Calu3 (cell line): ENCODE measurements around the gene ACR. TPM values are rescaled to one million over a fixed set of nuclear protein-coding genes. Genes with fewer than 3 reads are reported as not detected.

Source experiments
- BruUV-seq: library from RNA; stranded (reverse); fragments of 400-500 nt; replicated peaks from 2 replicates; lab custom pipeline; 2021; lab: Mats Ljungman, UMichigan
- CTCF ChIA-PET: fragments of 300-600 bp; sonication (Branson Sonifier 250); formaldehyde crosslinking; loops from one replicate; lab custom pipeline; 2022; ENCODE audit warnings: antibody characterized with exemption; lab: Charles Lee
- DNase-seq: peaks from one replicate; pipeline ENCODE4 v3.0.0; 2022
- H3K27ac Mint-ChIP-seq: one replicate; pipeline ENCODE4 v1.8.0; 2022; ENCODE audit warnings: mixed read lengths; ENCODE audit not compliant: unreplicated experiment
- H3K27me3 Mint-ChIP-seq: one replicate; pipeline ENCODE4 v1.8.0; 2022; ENCODE audit warnings: mixed read lengths; ENCODE audit not compliant: unreplicated experiment
- H3K36me3 Mint-ChIP-seq: one replicate; pipeline ENCODE4 v1.8.0; 2022; ENCODE audit warnings: mild to moderate bottlenecking, moderate library complexity, mixed read lengths; ENCODE audit not compliant: insufficient read depth, unreplicated experiment
- H3K4me1 Mint-ChIP-seq: one replicate; pipeline ENCODE4 v1.8.0; 2022; ENCODE audit warnings: mild to moderate bottlenecking, low read depth, mixed read lengths; ENCODE audit not compliant: unreplicated experiment
- H3K4me3 Mint-ChIP-seq: one replicate; pipeline ENCODE4 v1.8.0; 2022; ENCODE audit warnings: mild to moderate bottlenecking, low read depth, moderate library complexity, mixed read lengths; ENCODE audit not compliant: unreplicated experiment
- H3K9me3 Mint-ChIP-seq: one replicate; pipeline ENCODE4 v1.8.0; 2022; ENCODE audit warnings: low read depth, mixed read lengths; ENCODE audit not compliant: unreplicated experiment
- CTCF ChIP-seq: fragments of 200-600 bp; IDR thresholded peaks from one replicate; pipeline ENCODE4 v1.8.0; 2022; ENCODE audit warnings: antibody characterized with exemption; ENCODE audit not compliant: unreplicated experiment
- intact Hi-C: fragments of 100-400 bp; cut with micrococcal nuclease; formaldehyde crosslinking; loops from one replicate; pipeline ENCODE4 v1.10.0; 2022; ENCODE audit not compliant: unreplicated experiment
- total RNA-seq: library from RNA; stranded (reverse); gene quantifications from 2 replicates; pipeline ENCODE4 v1.2.3, GENCODE V29; 2022

The ACR gene
- total RNA-seq, 1 experiment from 2014 or later: not detected

DNA sequence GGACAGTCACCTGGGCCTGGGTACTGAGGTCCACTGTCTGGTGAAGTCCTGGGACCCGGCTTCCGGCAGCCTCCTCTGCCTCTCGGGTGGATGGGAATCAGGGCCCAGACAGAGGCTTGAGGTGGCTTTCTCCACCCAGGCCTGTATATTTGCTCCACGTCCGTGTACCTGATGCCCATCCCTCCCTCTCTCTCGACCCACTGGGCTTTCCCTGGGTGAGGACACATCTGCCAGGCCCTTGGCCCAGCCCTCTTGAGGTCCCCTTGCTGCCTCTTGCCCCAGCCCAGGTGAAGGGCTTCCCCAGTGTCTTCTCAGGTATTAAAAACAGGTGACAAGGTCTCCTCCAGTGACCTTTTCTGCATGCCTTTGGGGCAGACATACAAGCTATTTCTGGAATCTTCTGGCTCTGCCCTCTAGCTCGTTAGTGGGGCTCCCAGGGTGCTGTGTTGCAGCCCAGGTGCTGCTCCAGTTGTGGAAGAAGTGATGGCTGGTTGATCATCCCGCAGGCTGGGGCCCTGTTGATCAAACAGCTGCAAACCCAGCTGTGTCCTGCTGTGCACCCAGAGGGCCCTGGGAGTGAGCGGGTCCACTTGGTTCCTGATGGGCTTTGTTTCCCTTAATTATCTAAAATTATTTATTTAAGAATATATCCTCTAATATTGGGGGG is 25.5 kb upstream of the ACR start:
- Mint-ChIP-seq H3K27ac (no peak overlapping the region), H3K27me3 (peaks cover 75% of the 10 kb centered on the region), H3K4me1 (no peaks in the 10 kb centered on the region), H3K36me3 (no peaks in the 10 kb centered on the region), H3K9me3 (no peaks in the 10 kb centered on the region), H3K4me3 (no peak overlapping the region)
- no peak for TF ChIP-seq CTCF
- intact Hi-C loops: no loop called here
- CTCF ChIA-PET: no interaction called here
- DNase-seq: no peak
- no TSS peak for BruUV-seq

GRCh38 chr22:50713008-50713385 is 25.0 kb upstream of the ACR start:
- CTCF ChIA-PET: no interaction called here
- Mint-ChIP-seq H3K4me1 (no peaks in the 10 kb centered on the region), H3K4me3 (no peak overlapping the region), H3K27me3 (peaks cover 80% of the 10 kb centered on the region), H3K36me3 (no peaks in the 10 kb centered on the region), H3K9me3 (no peaks in the 10 kb centered on the region), H3K27ac (no peak overlapping the region)
- intact Hi-C loops: no loop called here
- no peak for TF ChIP-seq CTCF
- no peak for DNase-seq
- no TSS peak for BruUV-seq

DNA sequence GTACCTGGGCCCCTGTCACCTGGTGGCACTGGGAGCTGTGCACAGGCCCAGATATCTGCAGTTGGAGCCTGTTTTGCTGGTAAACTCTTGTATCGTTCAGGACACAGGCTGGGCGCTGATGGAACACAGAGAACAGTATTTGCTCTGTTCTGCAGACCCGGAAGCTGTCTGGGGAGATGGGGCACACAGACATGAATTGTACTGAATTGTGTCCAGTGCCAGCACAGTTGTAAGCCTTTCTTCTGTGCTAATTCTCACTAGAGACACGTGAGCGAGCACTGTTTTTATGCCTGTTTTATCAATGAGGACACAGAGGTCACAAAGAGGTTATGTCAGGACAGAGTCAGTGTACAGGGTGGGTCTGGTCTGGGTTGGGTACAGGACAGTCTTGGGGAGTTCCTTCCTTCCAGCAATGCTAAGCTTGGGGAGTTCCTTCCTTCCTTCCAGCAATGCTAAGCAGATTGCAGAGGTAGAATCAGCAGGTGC is 24.4 kb upstream of the ACR start:
- CTCF ChIA-PET: no interaction called here
- no peak for TF ChIP-seq CTCF
- no peak for DNase-seq
- H3K9me3 Mint-ChIP-seq: no peaks in the 10 kb centered on the region
- no peak overlapping the region for H3K27ac Mint-ChIP-seq
- no peaks in the 10 kb centered on the region for H3K4me1 Mint-ChIP-seq
- no peaks in the 10 kb centered on the region for H3K36me3 Mint-ChIP-seq
- intact Hi-C loops: no loop called here
- no TSS peak for BruUV-seq
- no peak overlapping the region for H3K4me3 Mint-ChIP-seq
- H3K27me3 Mint-ChIP-seq: peaks cover 81% of the 10 kb centered on the region

DNA sequence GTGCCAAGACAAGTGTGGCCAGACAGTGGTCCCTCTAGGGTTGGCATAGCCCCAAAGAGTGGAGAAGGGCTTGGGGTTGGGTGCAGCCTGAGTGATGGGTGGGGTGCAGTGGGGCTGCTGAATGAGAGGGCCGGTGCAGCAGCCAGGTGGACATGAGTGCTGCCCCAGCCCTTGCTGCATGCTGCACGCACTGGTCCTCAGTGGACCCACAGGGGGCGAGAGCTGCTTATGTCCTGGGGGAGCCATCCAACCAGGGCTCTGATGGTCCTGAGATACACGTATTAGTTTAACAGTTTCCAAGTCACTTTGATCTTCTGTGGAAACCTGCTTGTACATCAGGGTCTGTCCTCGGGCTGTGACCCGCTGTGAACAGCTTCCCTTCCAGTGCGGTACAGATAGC is 23.9 kb upstream of the ACR start:
- no TSS peak for BruUV-seq
- CTCF ChIA-PET: no interaction called here

More for the DNA sequence above, 23.9 kb upstream of the ACR start:
- no peaks in the 10 kb centered on the region for H3K4me1 Mint-ChIP-seq
- no peaks in the 10 kb centered on the region for H3K9me3 Mint-ChIP-seq
- no peak overlapping the region for H3K4me3 Mint-ChIP-seq
- H3K27ac Mint-ChIP-seq: no peak overlapping the region
- H3K27me3 Mint-ChIP-seq: peaks cover 81% of the 10 kb centered on the region
- no peak for DNase-seq
- TF ChIP-seq CTCF: no peak
- no peaks in the 10 kb centered on the region for H3K36me3 Mint-ChIP-seq
- intact Hi-C loops: no loop called here
